GM13976 (cell line): Measurements from ENCODE around the gene MTG2.

ENCODE experiments used
- DNase-seq: peaks from one replicate; pipeline ENCODE4 v3.0.0; 2012; ENCODE audit warnings: low spot score
- CTCF ChIP-seq: IDR thresholded peaks from 2 replicates; pipeline ENCODE4 v1.5.1; 2012; ENCODE audit warnings: borderline replicate concordance, mild to moderate bottlenecking; ENCODE audit not compliant: insufficient read depth; ENCODE audit errors: extremely low read depth, missing control alignments, control extremely low read depth
- in situ Hi-C: fragments of 300-500 bp; cut with MboI; formaldehyde crosslinking; loops from one replicate; pipeline ENCODE4 v1.12.0; 2022; ENCODE audit warnings: low sequenced_read_pairs, mixed read lengths, inconsistent platforms; ENCODE audit not compliant: unreplicated experiment

Gene MTG2

DNA sequence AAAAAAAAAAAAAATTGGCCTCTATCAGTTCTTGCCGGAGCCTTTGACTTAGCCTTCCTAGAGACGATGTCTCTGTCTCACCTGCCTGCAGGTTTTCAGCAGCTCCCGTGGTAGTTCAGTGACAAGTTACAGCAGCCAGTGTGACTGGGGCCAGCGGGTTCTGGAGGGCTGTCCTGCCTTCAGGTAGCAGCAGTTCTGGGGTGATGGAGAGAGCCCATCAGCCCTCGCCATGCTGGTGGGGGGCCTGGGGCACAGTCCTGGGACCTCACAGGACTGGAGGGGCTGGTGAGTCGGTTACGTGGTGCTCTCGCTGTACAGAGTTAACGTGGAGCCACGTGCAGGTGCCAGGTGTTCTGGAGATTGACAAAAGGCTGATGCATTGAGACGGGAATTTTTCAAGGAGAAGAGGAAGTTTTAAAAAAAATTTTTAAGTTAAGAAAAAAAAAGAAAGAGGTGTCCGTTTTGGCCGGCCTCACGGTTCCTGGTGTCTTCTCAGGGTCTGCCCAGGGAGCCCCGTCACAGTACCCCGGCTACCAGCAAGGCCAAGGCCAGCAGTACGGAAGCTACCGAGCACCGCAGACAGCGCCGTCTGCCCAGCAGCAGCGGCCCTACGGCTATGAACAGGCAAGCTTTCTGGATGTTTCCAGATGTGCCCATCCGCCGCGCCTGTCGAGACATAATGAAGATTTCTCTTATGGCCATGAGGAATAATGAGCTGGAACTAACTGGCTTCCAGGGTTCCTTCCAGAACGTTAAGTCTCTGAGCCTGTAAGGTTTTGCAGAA lies 8.6 kb upstream of the MTG2 start:
- no peak for TF ChIP-seq CTCF
- DNase-seq = no peak
- in situ Hi-C loops = no loop called here

DNA sequence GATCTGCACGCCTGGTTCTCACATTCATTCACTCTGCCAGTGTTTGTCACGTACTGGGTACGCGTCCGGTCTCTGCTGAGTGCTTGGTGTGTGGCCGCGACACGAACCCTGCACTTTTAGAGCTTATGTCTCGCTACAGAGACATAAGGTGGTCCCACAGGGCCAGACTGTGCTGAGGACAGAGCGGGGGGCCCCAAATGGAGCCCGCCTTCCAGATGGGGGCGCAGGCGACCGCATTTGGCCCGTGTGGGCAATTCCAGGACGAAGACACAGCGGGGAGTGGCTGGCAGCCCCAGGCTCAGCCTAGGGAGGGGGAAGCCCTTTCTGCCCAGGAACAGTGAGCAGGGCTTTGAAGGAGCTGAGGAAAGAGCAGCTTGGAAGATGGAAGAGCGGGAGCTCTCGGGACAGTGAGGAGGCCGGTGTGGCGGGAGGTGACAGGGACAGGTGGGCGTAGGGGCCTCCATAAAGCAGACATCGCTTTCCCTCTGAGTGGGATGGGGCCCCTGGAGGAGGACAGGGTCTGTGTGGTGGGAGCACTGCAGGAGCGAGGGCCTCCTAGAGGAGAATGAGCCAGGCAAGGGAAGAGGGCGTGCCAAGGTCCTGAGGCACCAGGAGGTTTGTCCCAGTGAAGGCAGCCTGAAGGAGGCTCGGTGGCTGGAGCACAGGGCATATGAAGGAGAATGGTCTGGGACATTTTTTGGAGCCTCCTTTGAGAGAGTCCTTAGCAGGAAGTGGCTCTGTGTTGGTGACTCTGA lies 7.8 kb upstream of the MTG2 start:
- in situ Hi-C loops = no loop called here
- no peak for DNase-seq
- no peak for TF ChIP-seq CTCF

- DNase-seq = no peak
- in situ Hi-C loops = no loop called here
- TF ChIP-seq CTCF = no peak
These were observed 7.1 kb upstream of the MTG2 start for GRCh38 chr20:62175711-62176110.

DNA sequence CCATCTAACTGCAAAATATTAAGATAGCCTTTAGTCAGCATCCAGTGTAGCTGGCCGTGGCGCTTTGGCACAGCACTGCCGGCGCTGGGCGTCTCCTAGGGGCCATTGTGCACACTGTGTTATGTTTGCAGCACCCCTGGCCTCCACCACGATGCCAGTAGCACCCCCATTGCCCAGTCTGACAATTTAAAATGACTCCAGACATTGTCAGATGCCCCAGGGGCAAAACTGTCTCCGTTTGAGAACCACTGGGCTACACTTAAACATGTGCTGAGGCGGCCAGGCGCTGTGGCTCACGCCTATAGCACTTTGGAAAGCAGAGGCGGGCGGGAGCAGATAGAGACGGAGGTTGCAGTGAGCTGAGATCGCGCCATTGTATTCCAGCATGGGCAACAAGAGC lies 6.0 kb upstream of the MTG2 start:
- no peak for TF ChIP-seq CTCF
- in situ Hi-C loops = no loop called here
- DNase-seq = no peak

DNA sequence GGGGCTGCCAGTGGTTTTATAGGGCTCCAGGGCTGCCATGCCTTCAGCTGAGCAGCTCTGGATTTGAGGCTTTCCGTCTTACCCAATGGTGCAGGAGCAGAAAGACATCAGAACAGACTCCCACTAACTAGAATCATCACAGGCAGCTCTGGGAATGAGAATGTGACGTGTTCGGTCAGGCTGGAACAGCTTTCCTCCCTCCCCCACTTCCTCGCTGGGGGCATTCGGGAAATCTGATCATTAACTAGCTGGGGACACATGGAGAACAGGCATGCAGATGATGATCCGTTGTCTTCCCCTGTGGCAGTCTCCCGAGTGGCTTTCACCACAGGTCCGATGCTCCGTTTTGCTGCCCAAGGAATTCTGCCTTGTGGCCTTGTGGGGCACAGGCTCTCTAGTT lies 5.5 kb upstream of the MTG2 start:
- DNase-seq = no peak
- in situ Hi-C loops = no loop called here
- no peak for TF ChIP-seq CTCF

GRCh38 chr20:62178316-62179161 lies 4.3 kb upstream of the MTG2 start:
- DNase-seq = no peak
- TF ChIP-seq CTCF = no peak
- in situ Hi-C loops = no loop called here
